ENCODE measurements around the gene MRPL21. TPM values are rescaled to one million over a fixed set of nuclear protein-coding genes. Genes with fewer than 3 reads are reported as not detected.
A peak's percentile ranks its signal among the peaks of the same experiment; 100 is the strongest.

MRPL21 gene
- total RNA-seq, 2 donors from 2014 or later: 71.7 to 87.8 TPM

GRCh38 chr11:68924073-68924925, 20.7 kb upstream of the MRPL21 start:
- no peak for ATAC-seq
- no peak for DNase-seq
- intact Hi-C loops (cut with DNase I, micrococcal nuclease): no loop called here

- DNase-seq (no peak), ATAC-seq (no peak)
- intact Hi-C loops (cut with DNase I, micrococcal nuclease): no loop called here
Observed at GRCh38 chr11:68923614-68924013, 20.0 kb upstream of the MRPL21 start.

GRCh38 chr11:68916439-68916838, 12.8 kb upstream of the MRPL21 start:
- DNase-seq: no peak
- ATAC-seq: no peak
- intact Hi-C loops (cut with DNase I, micrococcal nuclease): loop anchor here in 1 of 2 donors (10.0 kb wide), 1 partner anchor 168 kb away; no protein-coding TSS in a partner anchor

GRCh38 chr11:68914761-68915160, 11.1 kb upstream of the MRPL21 start:
- DNase-seq (no peak), ATAC-seq (no peak)
- intact Hi-C loops (cut with DNase I, micrococcal nuclease): loop anchor here in 1 of 2 donors (10.0 kb wide), 1 partner anchor 170 kb away; no protein-coding TSS in a partner anchor

GRCh38 chr11:68913188-68913587, 9.6 kb upstream of the MRPL21 start:
- intact Hi-C loops (cut with DNase I, micrococcal nuclease): loop anchor here in 1 of 2 donors (10.0 kb wide), 1 partner anchor 172 kb away; no protein-coding TSS in a partner anchor
- DNase-seq (no peak), ATAC-seq (no peak)

GRCh38 chr11:68912254-68912653, 8.6 kb upstream of the MRPL21 start:
- DNase-seq: no peak
- ATAC-seq: no peak
- intact Hi-C loops (cut with DNase I, micrococcal nuclease): loop anchor here in 1 of 2 donors (10.0 kb wide), 1 partner anchor 173 kb away; no protein-coding TSS in a partner anchor

- intact Hi-C loops (cut with DNase I, micrococcal nuclease): loop anchor here in 1 of 2 donors (10.0 kb wide), 1 partner anchor 173 kb away; no protein-coding TSS in a partner anchor
- no peak for ATAC-seq
Observed at GRCh38 chr11:68911731-68912130, 8.1 kb upstream of the MRPL21 start.

GRCh38 chr11:68910965-68911364, 7.3 kb upstream of the MRPL21 start:
- intact Hi-C loops (cut with DNase I, micrococcal nuclease): loop anchor here in 1 of 2 donors (10.0 kb wide), 1 partner anchor 174 kb away; no protein-coding TSS in a partner anchor
- ATAC-seq: no peak
- DNase-seq: no peak

More at GRCh38 chr11:68911731-68912130, 8.1 kb upstream of the MRPL21 start:
- no peak for DNase-seq

GRCh38 chr11:68908273-68908672, 4.6 kb upstream of the MRPL21 start:
- no peak for DNase-seq
- intact Hi-C loops (cut with DNase I, micrococcal nuclease): no loop called here
- no peak for ATAC-seq

- intact Hi-C loops (cut with DNase I, micrococcal nuclease): no loop called here
- DNase-seq (no peak), ATAC-seq (no peak)
Observed at GRCh38 chr11:68905421-68906360, 2.1 kb upstream of the MRPL21 start.

- intact Hi-C loops (cut with DNase I, micrococcal nuclease): no loop called here
- ATAC-seq (peak; percentile 61), DNase-seq (peak; percentile 35 to 50)
Observed at GRCh38 chr11:68904248-68904847, 716 bp upstream of the MRPL21 start.

GRCh38 chr11:68900835-68901381, 2.7 kb downstream of the MRPL21 start:
- ATAC-seq (no peak), DNase-seq (no peak)
- intact Hi-C loops (cut with DNase I, micrococcal nuclease): no loop called here

GRCh38 chr11:68897441-68897840, 6.2 kb downstream of the MRPL21 start:
- DNase-seq: no peak
- no peak for ATAC-seq
- intact Hi-C loops (cut with DNase I, micrococcal nuclease): no loop called here

- DNase-seq (no peak), ATAC-seq (no peak)
- intact Hi-C loops (cut with DNase I, micrococcal nuclease): no loop called here
Observed at GRCh38 chr11:68896171-68896959, 7.3 kb downstream of the MRPL21 start.

GRCh38 chr11:68893282-68893681, 10.3 kb downstream of the MRPL21 start:
- intact Hi-C loops (cut with DNase I, micrococcal nuclease): no loop called here
- ATAC-seq: no peak
- DNase-seq: no peak

GRCh38 chr11:68892576-68892975, 11.1 kb downstream of the MRPL21 start:
- intact Hi-C loops (cut with DNase I, micrococcal nuclease): no loop called here
- DNase-seq: no peak
- ATAC-seq: no peak

- DNase-seq (no peak), ATAC-seq (no peak)
Observed at GRCh38 chr11:68891351-68891948, 12.2 kb downstream of the MRPL21 start.

More at GRCh38 chr11:68891351-68891948, 12.2 kb downstream of the MRPL21 start:
- intact Hi-C loops (cut with DNase I, micrococcal nuclease): no loop called here
